Stimulated activated effector memory CD8-positive, alpha-beta T cell treated with anti-CD3 and anti-CD28 coated beads, Interleukin-12 subunit alpha, Interleukin-12 subunit beta, amount 100 ng/mL, for 72 hours (primary cell): ENCODE measurements around the gene CNRIP1.
A peak's percentile ranks its signal among the peaks of the same experiment; 100 is the strongest.

ENCODE experiments used
- ATAC-seq: fragments of 150-1000 bp; cut with Tn5 transposase; 2 replicates; pipeline ENCODE4 v1.10.0; 2021
- DNase-seq, 2 donors: peaks; one replicate each; pipeline ENCODE4 v3.0.0; 2021 to 2022; ENCODE audit warnings: low spot score in 2 of 2
- H3K27ac Mint-ChIP-seq: one replicate; pipeline ENCODE4 v1.8.0; 2022; ENCODE audit warnings: mild to moderate bottlenecking, mixed read lengths
- H3K36me3 Mint-ChIP-seq: one replicate; pipeline ENCODE4 v1.8.0; 2022; ENCODE audit warnings: mild to moderate bottlenecking, mixed read lengths
- H3K4me1 Mint-ChIP-seq: one replicate; pipeline ENCODE4 v1.8.0; 2022; ENCODE audit warnings: mixed read lengths
- H3K4me3 Mint-ChIP-seq: one replicate; pipeline ENCODE4 v1.8.0; 2022; ENCODE audit warnings: mild to moderate bottlenecking, mixed read lengths
- H3K9me3 Mint-ChIP-seq: one replicate; pipeline ENCODE4 v1.8.0; 2022; ENCODE audit warnings: mixed read lengths

CNRIP1 gene

GRCh38 chr2:68319398-68320117 lies at the start of gene CNRIP1:
Gene CNRIP1 (minus strand): TSS chr2:68319949. CDS start chr2:68319400, 549 bp downstream.
- Mint-ChIP-seq H3K9me3 (peaks cover under 1% of the 10 kb centered on the region), H3K4me3 (peak within 1 kb of the TSS; percentile 69), H3K36me3 (no peaks in the 10 kb centered on the region), H3K27ac (no peak within 1 kb of the TSS), H3K4me1 (peaks cover 16% of the 10 kb centered on the region)
- ATAC-seq (peak; percentile 64), DNase-seq (no peak)

GRCh38 chr2:68369337-68369734 lies 49.6 kb upstream of the CNRIP1 start:
- peak overlapping the region; percentile 98 for H3K27ac Mint-ChIP-seq
- H3K4me1 Mint-ChIP-seq = peaks cover 78% of the 10 kb centered on the region
- H3K4me3 Mint-ChIP-seq = peak overlapping the region; percentile 91
- no peaks in the 10 kb centered on the region for H3K9me3 Mint-ChIP-seq
- H3K36me3 Mint-ChIP-seq = peaks cover 27% of the 10 kb centered on the region
- ATAC-seq (no peak), DNase-seq (no peak)

GRCh38 chr2:68368654-68369336 lies 49.0 kb upstream of the CNRIP1 start:
- H3K4me3 Mint-ChIP-seq = peak overlapping the region; percentile 91
- DNase-seq = no peak
- H3K27ac Mint-ChIP-seq = peak overlapping the region; percentile 98
- peaks cover 27% of the 10 kb centered on the region for H3K36me3 Mint-ChIP-seq
- H3K4me1 Mint-ChIP-seq = peaks cover 79% of the 10 kb centered on the region
- ATAC-seq = peak; percentile 19
- no peaks in the 10 kb centered on the region for H3K9me3 Mint-ChIP-seq

GRCh38 chr2:68367953-68368653 lies 48.4 kb upstream of the CNRIP1 start:
- no peak for ATAC-seq
- Mint-ChIP-seq H3K27ac (peak overlapping the region; percentile 98), H3K9me3 (no peaks in the 10 kb centered on the region), H3K4me3 (peak overlapping the region; percentile 91), H3K36me3 (peaks cover 27% of the 10 kb centered on the region), H3K4me1 (peaks cover 84% of the 10 kb centered on the region)
- no peak for DNase-seq

- peak; percentile 68 for ATAC-seq
- Mint-ChIP-seq H3K27ac (peak overlapping the region; percentile 98), H3K4me3 (peak overlapping the region; percentile 91), H3K9me3 (no peaks in the 10 kb centered on the region), H3K36me3 (peaks cover 17% of the 10 kb centered on the region), H3K4me1 (peaks cover 82% of the 10 kb centered on the region)
- no peak for DNase-seq
Measured at GRCh38 chr2:68366083-68366560, 46.4 kb upstream of the CNRIP1 start.

GRCh38 chr2:68365087-68365486 lies 45.3 kb upstream of the CNRIP1 start, which contains the start of gene PLEK:
Gene PLEK (plus strand): TSS chr2:68365282. CDS start chr2:68365352, 70 bp downstream.
- peaks cover 17% of the 10 kb centered on the region for H3K36me3 Mint-ChIP-seq
- H3K4me3 Mint-ChIP-seq = peak within 1 kb of the TSS; percentile 91
- H3K9me3 Mint-ChIP-seq = no peaks in the 10 kb centered on the region
- DNase-seq (peak in 1 of 2 donors; percentile 76), ATAC-seq (peak; percentile 71)
- H3K27ac Mint-ChIP-seq = peak within 1 kb of the TSS; percentile 98
- H3K4me1 Mint-ChIP-seq = peaks cover 73% of the 10 kb centered on the region

GRCh38 chr2:68363721-68364120 lies 44.0 kb upstream of the CNRIP1 start:
- H3K4me3 Mint-ChIP-seq = peak overlapping the region; percentile 91
- no peak for ATAC-seq

GRCh38 chr2:68362749-68363148 lies 43.0 kb upstream of the CNRIP1 start:
- H3K27ac Mint-ChIP-seq = peak overlapping the region; percentile 98
- H3K36me3 Mint-ChIP-seq = peaks cover 6% of the 10 kb centered on the region
- H3K9me3 Mint-ChIP-seq = no peaks in the 10 kb centered on the region
- ATAC-seq (no peak), DNase-seq (no peak)
- H3K4me3 Mint-ChIP-seq = peak overlapping the region; percentile 91
- peaks cover 57% of the 10 kb centered on the region for H3K4me1 Mint-ChIP-seq

More at GRCh38 chr2:68363721-68364120, 44.0 kb upstream of the CNRIP1 start:
- Mint-ChIP-seq H3K27ac (peak overlapping the region; percentile 98), H3K36me3 (peaks cover 9% of the 10 kb centered on the region), H3K9me3 (no peaks in the 10 kb centered on the region), H3K4me1 (peaks cover 61% of the 10 kb centered on the region)
- DNase-seq = no peak

- DNase-seq = peak; percentile 66 to 84
- H3K27ac Mint-ChIP-seq = peak overlapping the region; percentile 98
- H3K4me3 Mint-ChIP-seq = peak overlapping the region; percentile 91
- peaks cover 6% of the 10 kb centered on the region for H3K36me3 Mint-ChIP-seq
- H3K9me3 Mint-ChIP-seq = no peaks in the 10 kb centered on the region
- peaks cover 53% of the 10 kb centered on the region for H3K4me1 Mint-ChIP-seq
- ATAC-seq = peak; percentile 76
Measured at GRCh38 chr2:68362069-68362468, 42.3 kb upstream of the CNRIP1 start.

GRCh38 chr2:68359889-68360288 lies 40.1 kb upstream of the CNRIP1 start:
- no peak overlapping the region for H3K27ac Mint-ChIP-seq
- ATAC-seq (no peak), DNase-seq (no peak)
- H3K4me1 Mint-ChIP-seq = peaks cover 42% of the 10 kb centered on the region
- no peaks in the 10 kb centered on the region for H3K9me3 Mint-ChIP-seq
- no peak overlapping the region for H3K4me3 Mint-ChIP-seq
- H3K36me3 Mint-ChIP-seq = peaks cover under 1% of the 10 kb centered on the region

GRCh38 chr2:68357605-68358337 lies 38.0 kb upstream of the CNRIP1 start:
- ATAC-seq (peak; percentile 80), DNase-seq (no peak)
- Mint-ChIP-seq H3K4me1 (peaks cover 21% of the 10 kb centered on the region), H3K9me3 (no peaks in the 10 kb centered on the region), H3K27ac (peak overlapping the region; percentile 48), H3K36me3 (no peaks in the 10 kb centered on the region), H3K4me3 (no peak overlapping the region)

GRCh38 chr2:68356599-68357239 lies 37.0 kb upstream of the CNRIP1 start:
- Mint-ChIP-seq H3K27ac (peak overlapping the region; percentile 48), H3K4me3 (no peak overlapping the region), H3K4me1 (peaks cover 10% of the 10 kb centered on the region), H3K36me3 (no peaks in the 10 kb centered on the region), H3K9me3 (no peaks in the 10 kb centered on the region)
- DNase-seq (no peak), ATAC-seq (no peak)

- ATAC-seq (no peak), DNase-seq (no peak)
- no peak overlapping the region for H3K27ac Mint-ChIP-seq
- no peak overlapping the region for H3K4me3 Mint-ChIP-seq
- H3K36me3 Mint-ChIP-seq = no peaks in the 10 kb centered on the region
- no peaks in the 10 kb centered on the region for H3K9me3 Mint-ChIP-seq
- H3K4me1 Mint-ChIP-seq = peaks cover 3% of the 10 kb centered on the region
Measured at GRCh38 chr2:68352651-68353391, 33.1 kb upstream of the CNRIP1 start.

GRCh38 chr2:68351997-68352396 lies 32.2 kb upstream of the CNRIP1 start:
- H3K27ac Mint-ChIP-seq = no peak overlapping the region
- H3K4me1 Mint-ChIP-seq = no peaks in the 10 kb centered on the region
- H3K36me3 Mint-ChIP-seq = no peaks in the 10 kb centered on the region
- ATAC-seq (no peak), DNase-seq (no peak)
- H3K4me3 Mint-ChIP-seq = no peak overlapping the region
- no peaks in the 10 kb centered on the region for H3K9me3 Mint-ChIP-seq
